ENCODE data around the gene RACK1. TPM values are rescaled to one million over a fixed set of nuclear protein-coding genes. Genes with fewer than 3 reads are reported as not detected.

Gene RACK1
- total and polyA plus RNA-seq, 2 of the 4 experiments (the other 2 are of a cell fraction), result 4,263 to 9,350 TPM

DNA sequence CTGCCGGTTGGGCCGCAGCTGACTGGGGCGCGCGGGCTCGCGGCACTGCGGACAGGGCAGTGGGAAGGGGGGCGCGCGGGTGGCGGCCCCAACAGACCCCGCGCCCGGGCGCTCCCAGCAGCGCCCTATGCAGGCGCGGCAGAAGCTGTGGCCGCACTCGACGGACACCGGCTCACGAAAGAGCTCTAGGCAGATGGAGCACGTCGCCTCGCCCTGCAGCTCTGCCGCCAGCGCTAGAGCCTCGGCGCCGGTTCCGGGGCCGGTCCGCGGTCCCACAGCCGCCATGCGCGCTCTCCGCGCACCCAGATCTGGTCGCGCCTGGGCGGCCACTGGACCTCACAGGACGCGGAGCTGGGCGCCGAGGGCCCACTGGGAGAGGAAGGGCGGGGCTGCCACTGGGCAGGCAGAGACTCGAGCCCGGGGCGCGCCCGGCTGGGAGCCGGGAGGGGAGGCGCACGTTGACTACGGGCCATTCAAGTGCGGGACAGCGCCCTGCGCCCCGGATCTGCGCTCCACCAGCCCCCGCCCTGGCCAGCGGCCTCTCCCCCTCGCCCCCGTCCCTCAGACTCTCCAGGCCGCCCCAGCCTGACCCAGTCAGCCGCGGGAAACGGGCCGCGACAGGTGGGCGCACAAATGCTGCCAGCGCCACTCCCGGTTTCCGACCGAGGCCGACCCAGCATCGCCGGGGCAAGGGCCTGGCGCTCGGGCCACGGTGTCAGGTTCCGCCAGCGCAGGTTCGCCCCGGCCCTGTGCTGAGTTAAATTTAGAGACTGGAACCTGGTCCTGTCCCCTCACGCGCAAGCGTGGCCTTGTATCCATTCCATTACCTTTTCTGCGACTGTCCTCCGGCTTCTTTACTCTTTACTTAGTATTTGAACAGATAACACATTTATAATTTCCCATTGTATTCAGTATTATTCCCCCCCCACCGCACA, 38.6 kb downstream of the RACK1 start, which contains the start of gene TRIM7:
TRIM7 (minus strand) TSS at position 371 of the 935 bp plus-strand sequence; CDS start at position 285, 86 bp downstream.
- H3K23ac ChIP-seq (ENCODE audit: low read depth, low read length), result no peak within 1 kb of the TSS
- H3K79me1 ChIP-seq (ENCODE audit: low read depth in 1 of 2, low read length in 2 of 2), result no peaks in the 10 kb centered on the region
- H2AK5ac ChIP-seq (ENCODE audit: low read depth, low read length), result 0 out of 2 replicates have a peak within 1 kb of the TSS, but pooled peaks have one; percentile 45
- no peaks in the 10 kb centered on the region for H3K9me3 ChIP-seq (ENCODE audit: control insufficient read depth, insufficient read depth, low read length)
- intact Hi-C loops (cut with micrococcal nuclease) (no loop called here), in situ Hi-C loops (cut with MboI; ENCODE audit: low sequenced_read_pairs) (no loop called here), dilution Hi-C loops (cut with HindIII; ENCODE audit: low sequenced_read_pairs, unreplicated experiment) (no loop called here)
- ChIA-PET CTCF (interaction anchor here (1.3 kb wide), 1 partner anchor 13 kb away, joined by 3 read pairs; no protein-coding TSS in a partner anchor), POLR2A (ENCODE audit: unreplicated experiment) (no interaction called here)
- peak within 1 kb of the TSS; percentile 91 for H2AFZ ChIP-seq (replicated peaks; ENCODE audit: low read length, poor library complexity)
- H2BK120ac ChIP-seq (ENCODE audit: low read depth, low read length), result no peak within 1 kb of the TSS
- DNase-seq (no peak), ATAC-seq (ENCODE audit: low read depth) (peak; percentile 1)
- H3K9ac ChIP-seq (ENCODE audit: low read depth, low read length), result no peak within 1 kb of the TSS; the same call in 1 of the 2 replicates
- peak within 1 kb of the TSS; percentile 77 for H3K4me2 ChIP-seq (ENCODE audit: low read depth, low read length)
- no peak within 1 kb of the TSS for H2BK5ac ChIP-seq (ENCODE audit: low read depth, low read length, poor library complexity, severe bottlenecking)
- no peaks in the 10 kb centered on the region for H4K20me1 ChIP-seq (ENCODE audit: insufficient read depth, low read length)
- H3K27me3 ChIP-seq (ENCODE audit: control insufficient read depth, insufficient read depth, low read length), result no peaks in the 10 kb centered on the region; the same call in 1 of the 2 replicates
- H3K27ac ChIP-seq (ENCODE audit: insufficient read depth, low read length), result no peak within 1 kb of the TSS; the same call in 1 of the 2 replicates
- TF ChIP-seq ELK1 (IDR thresholded peaks at IDR 0.05; ENCODE audit: borderline replicate concordance, low read depth, low read length) (no peak), RCOR1 (IDR thresholded peaks at IDR 0.05; ENCODE audit: insufficient replicate concordance, low read length) (no peak), SMC3 (IDR thresholded peaks at IDR 0.05; ENCODE audit: low read depth, low read length) (no peak), MXI1 (IDR thresholded peaks at IDR 0.05; ENCODE audit: borderline replicate concordance, low read depth, low read length) (no peak)
- TF ChIP-seq, protein P1, sequence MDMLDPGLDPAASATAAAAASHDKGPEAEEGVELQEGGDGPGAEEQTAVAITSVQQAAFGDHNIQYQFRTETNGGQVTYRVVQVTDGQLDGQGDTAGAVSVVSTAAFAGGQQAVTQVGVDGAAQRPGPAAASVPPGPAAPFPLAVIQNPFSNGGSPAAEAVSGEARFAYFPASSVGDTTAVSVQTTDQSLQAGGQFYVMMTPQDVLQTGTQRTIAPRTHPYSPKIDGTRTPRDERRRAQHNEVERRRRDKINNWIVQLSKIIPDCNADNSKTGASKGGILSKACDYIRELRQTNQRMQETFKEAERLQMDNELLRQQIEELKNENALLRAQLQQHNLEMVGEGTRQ (IDR thresholded peaks at IDR 0.05; ENCODE audit: low read depth, low read length), result no peak
- BruUV-seq (replicated peaks), result no TSS peak
- no peak within 1 kb of the TSS for H3K14ac ChIP-seq (replicated peaks; ENCODE audit: low read depth, low read length)
- H2AK9ac ChIP-seq (replicated peaks; ENCODE audit: low read depth, low read length, poor library complexity), result peak within 1 kb of the TSS; percentile 79
- H3K36me3 ChIP-seq (ENCODE audit: control insufficient read depth, insufficient read depth, low read length), result no peaks in the 10 kb centered on the region
- H4K91ac ChIP-seq (ENCODE audit: insufficient read depth, low read depth, low read length), result no peak within 1 kb of the TSS
- H3K4ac ChIP-seq (ENCODE audit: low read depth, low read length), result no peak within 1 kb of the TSS
- WGBS, 2 experiments (ENCODE audit: extremely low coverage in 2 of 2, insufficient read length in 1 of 2), result 3% methylated on average over 52 of the region's 94 CpGs; no CpG with 5 or more reads in 1 of the 2 experiments
- H3K18ac ChIP-seq (ENCODE audit: low read depth, low read length), result no peak within 1 kb of the TSS
- H2BK15ac ChIP-seq (ENCODE audit: low read depth, low read length), result no peak within 1 kb of the TSS
- H3K56ac ChIP-seq (ENCODE audit: extremely low read depth, insufficient read depth, low read length), result no peak within 1 kb of the TSS
- peaks cover 4% of the 10 kb centered on the region; the same call in 1 of the 2 replicates for H3K4me1 ChIP-seq (ENCODE audit: control insufficient read depth, insufficient read depth, low read length)
- H3K4me3 ChIP-seq (ENCODE audit: insufficient read depth, low read depth, low read length), result peak within 1 kb of the TSS; percentile 57
- H2BK20ac ChIP-seq (ENCODE audit: low read depth, low read length), result no peak within 1 kb of the TSS
- no peak within 1 kb of the TSS for H4K8ac ChIP-seq (ENCODE audit: low read depth in 2 of 2, low read length in 2 of 2)
- no peak within 1 kb of the TSS for H4K5ac ChIP-seq (ENCODE audit: low read depth, low read length)
- 0 out of 2 replicates have a peak, but pooled peaks cover 6% of the 10 kb centered on the region for H3K9me1 ChIP-seq (ENCODE audit: insufficient read depth, low read length)
